Measurements from ENCODE around the gene ALDH1A2. TPM values are rescaled to one million over a fixed set of nuclear protein-coding genes. Genes with fewer than 3 reads are reported as not detected.

ALDH1A2 gene
- total and polyA plus RNA-seq, 9 donors = 10.3 to 120 (median 45.0) TPM

DNA sequence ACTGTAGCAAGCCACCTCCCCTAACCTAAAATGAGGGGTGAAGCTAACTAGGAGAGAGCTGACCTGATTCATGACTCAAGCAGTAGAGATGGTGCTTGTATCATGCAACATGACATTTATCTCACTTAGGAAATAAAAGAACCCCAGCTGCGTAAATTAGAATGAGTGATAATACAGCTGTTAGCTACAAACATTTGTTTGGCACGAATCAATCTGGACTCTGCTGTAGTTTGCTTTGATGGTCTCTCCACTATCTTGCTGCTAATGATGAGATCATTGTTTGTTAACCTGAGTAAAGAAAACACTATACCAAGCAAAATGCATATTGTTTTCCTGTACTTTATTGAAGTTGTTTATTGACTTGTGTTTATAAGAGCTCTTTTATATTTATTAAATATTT is 92.6 kb downstream of the ALDH1A2 start:
- no peak overlapping the region for H3K27ac ChIP-seq
- no peak for DNase-seq
- H3K4me1 ChIP-seq (ENCODE audit: insufficient read depth) = no peaks in the 10 kb centered on the region
- H3K9me3 ChIP-seq = no peaks in the 10 kb centered on the region
- H3K36me3 ChIP-seq = no peaks in the 10 kb centered on the region
- TF ChIP-seq POLR2A (IDR thresholded peaks at IDR 0.05) (no peak), EP300 (IDR thresholded peaks at IDR 0.05) (no peak)
- TF ChIP-seq, protein P1, sequence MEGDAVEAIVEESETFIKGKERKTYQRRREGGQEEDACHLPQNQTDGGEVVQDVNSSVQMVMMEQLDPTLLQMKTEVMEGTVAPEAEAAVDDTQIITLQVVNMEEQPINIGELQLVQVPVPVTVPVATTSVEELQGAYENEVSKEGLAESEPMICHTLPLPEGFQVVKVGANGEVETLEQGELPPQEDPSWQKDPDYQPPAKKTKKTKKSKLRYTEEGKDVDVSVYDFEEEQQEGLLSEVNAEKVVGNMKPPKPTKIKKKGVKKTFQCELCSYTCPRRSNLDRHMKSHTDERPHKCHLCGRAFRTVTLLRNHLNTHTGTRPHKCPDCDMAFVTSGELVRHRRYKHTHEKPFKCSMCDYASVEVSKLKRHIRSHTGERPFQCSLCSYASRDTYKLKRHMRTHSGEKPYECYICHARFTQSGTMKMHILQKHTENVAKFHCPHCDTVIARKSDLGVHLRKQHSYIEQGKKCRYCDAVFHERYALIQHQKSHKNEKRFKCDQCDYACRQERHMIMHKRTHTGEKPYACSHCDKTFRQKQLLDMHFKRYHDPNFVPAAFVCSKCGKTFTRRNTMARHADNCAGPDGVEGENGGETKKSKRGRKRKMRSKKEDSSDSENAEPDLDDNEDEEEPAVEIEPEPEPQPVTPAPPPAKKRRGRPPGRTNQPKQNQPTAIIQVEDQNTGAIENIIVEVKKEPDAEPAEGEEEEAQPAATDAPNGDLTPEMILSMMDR (IDR thresholded peaks at IDR 0.05) = no peak
- H3K27me3 ChIP-seq = no peaks in the 10 kb centered on the region
- intact Hi-C loops (cut with DNase I) = no loop called here
- H3K4me3 ChIP-seq = no peak overlapping the region
- 36 to 47% (median 46%) methylated on average over 2 of the region's 2 CpGs for WGBS, 3 donors

DNA sequence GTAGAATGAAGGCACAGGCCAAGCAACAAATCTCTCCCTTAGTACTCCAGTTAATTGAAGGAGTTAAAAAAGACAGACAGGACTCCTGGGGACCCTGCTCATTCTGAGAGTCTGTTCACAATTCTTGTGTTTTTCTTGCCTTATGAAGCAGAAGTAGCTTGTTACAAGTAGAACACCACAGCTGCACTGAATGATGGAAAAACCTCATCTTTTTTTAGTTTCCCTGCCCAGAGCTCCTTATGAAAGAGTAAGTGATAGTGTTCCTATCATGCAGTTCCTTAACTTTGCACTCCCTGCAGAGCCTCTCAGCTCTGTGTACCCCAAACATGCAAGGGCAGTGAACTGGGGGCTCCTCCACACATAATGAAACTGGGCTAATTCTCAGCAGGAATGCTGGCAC is 95.5 kb downstream of the ALDH1A2 start:
- Histone ChIP-seq H3K4me3 (no peak overlapping the region), H3K9me3 (no peaks in the 10 kb centered on the region), H3K27me3 (no peaks in the 10 kb centered on the region), H3K4me1 (ENCODE audit: insufficient read depth) (no peaks in the 10 kb centered on the region), H3K36me3 (no peaks in the 10 kb centered on the region), H3K27ac (no peak overlapping the region)
- TF ChIP-seq POLR2A (IDR thresholded peaks at IDR 0.05) = no peak
- TF ChIP-seq, protein P1 (IDR thresholded peaks at IDR 0.05) = no peak
- no peak for TF ChIP-seq EP300 (IDR thresholded peaks at IDR 0.05)
- no peak for DNase-seq
- intact Hi-C loops (cut with DNase I) = no loop called here

DNA sequence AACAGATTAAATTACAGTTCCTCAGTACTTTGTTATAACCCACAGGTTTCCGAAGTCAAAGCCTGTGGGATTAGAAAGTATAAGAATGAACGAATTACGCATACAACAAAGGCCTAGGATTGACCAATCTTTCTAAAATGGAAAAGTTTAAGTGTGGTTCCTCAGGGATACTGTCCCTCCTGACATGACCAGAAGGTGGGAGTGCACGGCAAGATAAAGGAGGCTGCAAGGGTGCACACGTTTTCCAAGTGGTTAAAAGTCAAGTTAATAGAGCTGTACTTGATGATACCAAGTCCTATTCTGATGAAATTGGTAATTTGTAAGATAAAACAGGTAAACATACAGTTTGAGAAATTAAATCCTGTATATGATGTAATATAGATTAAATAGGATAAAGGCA is 96.2 kb downstream of the ALDH1A2 start:
- Histone ChIP-seq H3K27me3 (no peaks in the 10 kb centered on the region), H3K36me3 (no peaks in the 10 kb centered on the region), H3K9me3 (no peaks in the 10 kb centered on the region), H3K4me3 (no peak overlapping the region), H3K4me1 (ENCODE audit: insufficient read depth) (no peaks in the 10 kb centered on the region), H3K27ac (no peak overlapping the region)
- 73 to 77% (median 76%) methylated on average over 5 of the region's 5 CpGs for WGBS, 3 donors
- DNase-seq = no peak
- no peak for TF ChIP-seq POLR2A (IDR thresholded peaks at IDR 0.05)
- TF ChIP-seq, protein P1 (IDR thresholded peaks at IDR 0.05) = no peak
- intact Hi-C loops (cut with DNase I) = no loop called here

DNA sequence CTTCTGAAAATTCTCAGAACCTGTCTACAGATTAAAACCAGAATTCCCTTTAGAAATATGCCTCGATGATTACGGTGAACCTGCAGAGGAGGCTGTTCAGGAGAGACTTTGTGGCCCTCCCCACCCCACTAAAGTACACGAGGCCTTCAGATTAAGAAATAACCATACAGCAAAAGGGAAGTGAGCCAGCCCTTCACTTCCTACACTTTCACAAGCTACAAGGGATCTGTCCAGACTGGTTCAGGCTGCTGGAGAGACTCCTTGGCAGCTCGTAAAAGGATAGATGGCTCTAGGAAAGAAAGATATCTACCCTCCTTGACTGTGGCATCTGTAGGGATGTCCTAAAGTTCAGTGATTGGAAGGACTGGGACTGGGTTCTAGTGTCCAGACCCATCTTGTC is 102.6 kb downstream of the ALDH1A2 start:
- 81 to 85% (median 84%) methylated on average over 4 of the region's 4 CpGs for WGBS, 3 donors
- intact Hi-C loops (cut with DNase I) = no loop called here
- no peak for DNase-seq
- TF ChIP-seq EP300 (IDR thresholded peaks at IDR 0.05) = no peak
- TF ChIP-seq, protein P1 (IDR thresholded peaks at IDR 0.05) = no peak
- no peak for TF ChIP-seq POLR2A (IDR thresholded peaks at IDR 0.05)
- H3K4me1 ChIP-seq (ENCODE audit: insufficient read depth) = no peaks in the 10 kb centered on the region
- H3K27ac ChIP-seq = no peak overlapping the region
- no peak overlapping the region for H3K4me3 ChIP-seq
- no peaks in the 10 kb centered on the region for H3K36me3 ChIP-seq
- H3K9me3 ChIP-seq = no peaks in the 10 kb centered on the region
- H3K27me3 ChIP-seq = no peaks in the 10 kb centered on the region

DNA sequence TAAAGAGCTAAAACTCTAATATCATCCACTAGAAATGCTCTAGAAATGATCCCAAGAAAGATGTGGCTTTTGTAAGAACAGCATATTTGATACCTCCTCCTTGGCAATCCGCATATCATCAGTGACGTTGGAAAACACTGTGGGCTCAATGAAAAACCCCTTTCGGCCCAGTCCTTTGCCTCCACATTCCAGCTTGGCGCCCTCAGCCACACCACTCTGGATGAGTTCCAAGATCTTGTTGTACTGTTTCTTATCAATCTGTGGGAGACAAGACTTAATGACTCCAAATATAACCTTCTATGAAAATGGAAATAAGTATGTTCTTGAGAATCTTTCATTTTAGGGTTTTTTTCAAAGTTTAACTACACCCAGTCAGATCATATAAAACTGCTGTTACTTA is 103.6 kb downstream of the ALDH1A2 start:
- H3K4me3 ChIP-seq = no peak overlapping the region
- no peaks in the 10 kb centered on the region for H3K36me3 ChIP-seq
- 63 to 72% (median 64%) methylated on average over 4 of the region's 4 CpGs for WGBS, 3 donors
- no peaks in the 10 kb centered on the region for H3K4me1 ChIP-seq (ENCODE audit: insufficient read depth)
- intact Hi-C loops (cut with DNase I) = no loop called here
- DNase-seq = no peak
- no peaks in the 10 kb centered on the region for H3K27me3 ChIP-seq
- no peaks in the 10 kb centered on the region for H3K9me3 ChIP-seq
- TF ChIP-seq, protein P1 (IDR thresholded peaks at IDR 0.05) = no peak
- no peak for TF ChIP-seq POLR2A (IDR thresholded peaks at IDR 0.05)
- no peak overlapping the region for H3K27ac ChIP-seq
